GM18867 (cell line): Measurements from ENCODE around the gene IGF2.

Experiments used
- ATAC-seq: cut with Tn5 transposase; IDR thresholded peaks from one replicate; pipeline ENCODE4 v1.9.1; 2021; ENCODE audit warnings: mild to moderate bottlenecking, moderate library complexity; ENCODE audit not compliant: unreplicated experiment

The IGF2 gene

DNA sequence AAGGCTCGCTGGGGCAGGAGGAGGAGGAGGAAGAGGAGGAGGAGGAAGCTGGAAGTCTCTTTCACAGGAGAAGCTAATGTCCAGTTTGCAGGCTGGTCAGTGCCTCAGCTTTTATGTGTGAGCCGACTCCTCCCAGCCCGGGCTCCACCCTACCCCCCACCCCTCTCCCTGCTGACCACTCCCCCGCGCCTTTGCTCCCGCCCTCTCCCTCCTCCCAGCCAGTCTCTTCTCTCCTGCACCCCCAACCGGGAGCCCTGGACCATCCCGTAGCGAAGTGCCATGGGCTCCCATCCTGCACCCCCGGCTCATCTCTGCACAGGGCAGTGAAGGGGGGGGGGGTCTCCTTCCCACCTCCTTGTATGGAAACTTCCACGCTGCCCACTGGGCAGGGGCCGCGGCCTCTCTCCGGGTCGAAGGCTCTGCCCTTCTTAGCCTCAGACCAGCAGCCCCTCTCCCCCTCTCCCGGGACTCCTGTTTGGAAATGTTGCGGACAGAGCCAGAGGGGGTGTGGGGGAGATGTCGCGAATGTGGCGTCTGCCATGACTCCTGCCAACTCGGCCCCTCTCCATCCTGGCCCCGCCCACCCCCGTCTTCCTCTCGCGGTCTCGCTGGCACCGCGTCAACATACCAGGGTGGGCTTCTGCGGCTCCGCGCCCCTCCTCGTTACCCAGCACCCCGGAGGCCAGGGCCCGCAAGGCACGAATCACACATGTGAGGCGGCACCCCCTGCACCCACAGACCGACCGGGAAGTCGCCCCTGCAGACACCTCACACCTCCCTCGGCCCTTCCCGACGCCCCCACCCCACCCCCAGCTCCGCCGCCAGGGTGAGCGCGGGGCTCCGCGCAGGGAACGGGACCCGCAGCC, 1.8 kb downstream of the IGF2 start:
- ATAC-seq = no peak

DNA sequence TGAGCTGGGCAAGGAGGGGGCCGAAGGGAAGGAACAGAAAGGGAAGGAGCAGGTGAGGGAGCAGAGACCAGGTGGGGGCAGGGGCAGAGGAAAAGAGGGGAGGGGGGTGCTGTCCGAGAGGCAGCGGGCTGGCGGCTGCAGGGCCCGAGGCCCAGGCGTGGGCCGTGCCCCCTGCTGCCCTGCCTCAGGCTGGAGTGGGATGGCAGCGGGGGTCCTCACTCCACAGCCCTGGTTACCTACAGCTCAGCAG, 2.3 kb downstream of the IGF2 start:
- ATAC-seq = no peak

DNA sequence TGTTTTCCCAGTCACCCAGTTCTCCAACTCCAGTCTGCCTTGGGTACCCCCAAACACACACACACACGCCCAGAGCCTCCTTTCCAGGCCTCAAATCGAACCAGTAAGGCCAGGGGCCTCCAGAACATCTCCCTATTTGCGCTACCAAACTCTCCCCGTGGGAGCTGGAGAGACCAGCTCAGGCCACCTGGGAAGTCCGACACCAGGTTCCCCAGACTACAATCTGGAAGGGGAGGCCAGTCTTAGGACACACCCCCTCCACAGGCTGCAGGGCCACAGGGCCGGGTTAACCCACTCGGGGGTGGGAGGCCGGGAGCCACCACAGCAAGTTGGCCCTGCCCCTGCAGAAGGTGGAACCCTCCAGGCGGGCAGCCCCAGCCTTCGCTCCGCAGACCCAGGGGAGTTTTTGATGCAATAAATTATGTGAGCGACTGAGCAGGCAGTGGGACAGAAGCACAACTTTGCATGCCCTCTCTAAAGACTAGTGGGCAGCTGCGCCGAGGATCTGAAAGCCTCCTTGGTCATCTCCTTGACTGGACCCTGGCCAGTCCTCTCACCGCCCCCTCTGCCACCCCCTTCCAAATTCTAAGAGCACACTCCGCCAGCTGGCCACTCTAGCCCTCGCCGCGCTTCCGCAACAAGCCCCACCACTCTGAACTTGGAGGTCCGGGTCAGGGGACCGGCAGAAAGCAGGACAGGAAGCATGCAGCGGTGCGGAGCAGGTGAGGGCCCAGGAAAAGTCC, 2.8 kb downstream of the IGF2 start:
- ATAC-seq = no peak

DNA sequence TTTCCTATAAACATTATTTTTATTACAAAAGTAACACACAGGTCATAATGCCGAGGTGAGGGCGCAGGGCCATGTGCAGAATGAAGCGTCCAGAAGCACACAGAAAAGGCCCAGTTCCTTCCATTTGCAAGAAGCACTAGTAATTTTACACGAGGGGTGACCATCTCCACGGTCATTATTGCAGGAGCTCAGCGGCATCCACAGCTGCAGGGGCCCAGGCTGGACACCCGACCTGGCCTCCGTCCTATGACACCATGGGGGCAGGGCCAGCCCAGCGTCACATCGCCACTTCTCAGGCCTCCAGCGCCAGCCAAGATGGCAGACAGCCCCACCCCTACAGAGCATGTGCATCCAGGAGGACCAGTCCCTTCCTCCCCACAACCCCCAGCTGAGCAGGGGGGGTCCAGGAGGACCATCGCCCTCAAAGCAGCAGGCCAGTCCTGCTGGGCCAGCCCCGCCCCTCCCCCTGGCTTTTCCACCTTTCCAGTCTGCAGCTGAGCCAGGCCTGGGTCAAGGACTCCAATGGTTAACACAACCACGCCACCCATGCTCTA, 3.5 kb downstream of the IGF2 start:
- ATAC-seq = no peak

DNA sequence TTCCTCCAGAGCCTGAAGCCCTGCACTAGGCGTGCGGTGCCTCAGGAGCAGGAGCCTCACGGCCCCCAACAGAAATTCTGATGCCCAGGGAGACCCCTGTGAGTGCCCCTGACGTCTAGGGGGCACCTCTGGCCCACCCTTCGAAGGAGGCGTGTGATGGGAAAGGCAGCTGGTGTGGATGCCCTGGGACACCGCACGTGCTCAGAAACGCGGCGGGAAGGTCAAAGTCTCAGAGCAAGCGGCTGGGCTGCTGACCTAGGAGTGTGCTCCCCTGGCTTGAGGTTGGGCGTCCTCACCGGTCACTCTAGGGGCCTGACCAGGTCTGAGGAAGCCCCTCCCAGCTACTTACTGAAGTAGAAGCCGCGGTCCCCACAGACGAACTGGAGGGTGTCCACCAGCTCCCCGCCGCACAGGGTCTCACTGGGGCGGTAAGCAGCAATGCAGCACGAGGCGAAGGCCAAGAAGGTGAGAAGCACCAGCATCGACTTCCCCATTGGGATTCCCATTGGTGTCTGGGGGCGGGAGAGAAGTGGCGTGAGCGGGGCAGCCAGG, 4.1 kb downstream of the IGF2 start:
- no peak for ATAC-seq

DNA sequence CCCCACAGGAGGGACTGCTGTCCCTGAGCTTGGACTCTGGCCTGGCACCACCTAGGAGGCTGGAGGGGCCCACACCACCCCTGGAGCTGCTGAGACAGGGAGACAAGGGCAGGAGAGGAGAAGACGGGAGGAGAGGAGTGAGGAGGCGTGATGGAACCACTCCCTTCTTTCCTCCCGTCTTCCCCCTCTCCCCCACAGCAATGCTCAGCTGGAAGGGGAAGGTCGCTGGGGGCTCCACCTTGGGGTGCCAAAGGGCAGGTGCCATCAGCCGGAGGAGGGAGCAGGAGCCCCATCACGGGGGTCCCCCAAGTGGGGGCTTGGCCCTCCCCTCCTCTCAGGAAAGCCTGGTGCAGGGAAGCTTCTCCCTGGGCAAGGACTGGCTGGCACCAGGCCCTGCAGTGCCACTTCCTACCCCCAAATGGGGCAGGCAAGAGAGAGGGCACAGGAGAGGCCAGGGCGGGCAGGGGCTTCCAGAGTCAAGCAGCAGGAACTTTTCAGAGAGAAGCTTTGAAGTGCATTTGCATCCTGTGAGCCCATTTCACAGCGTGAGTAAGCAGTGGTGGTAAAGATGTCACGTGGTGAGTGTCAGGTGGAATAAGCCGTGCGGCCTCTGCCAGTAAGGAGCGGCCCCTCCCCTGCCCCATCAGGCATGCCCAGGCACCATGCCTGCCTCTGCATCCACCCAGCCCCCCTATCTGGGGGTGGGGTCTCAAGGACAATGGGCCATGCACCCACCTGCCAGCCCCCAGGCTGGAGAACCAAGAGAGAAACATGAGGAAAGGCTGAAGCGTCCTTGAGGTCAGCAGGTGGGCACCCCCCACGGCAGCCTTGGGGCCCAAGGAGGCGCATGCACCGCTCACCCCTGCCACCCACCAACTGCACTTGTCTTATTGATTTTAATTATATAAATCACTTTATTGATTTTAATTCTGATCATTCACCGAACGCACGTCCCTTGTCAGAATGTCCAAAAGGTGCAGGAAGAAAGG, 4.9 kb downstream of the IGF2 start:
- ATAC-seq = no peak

DNA sequence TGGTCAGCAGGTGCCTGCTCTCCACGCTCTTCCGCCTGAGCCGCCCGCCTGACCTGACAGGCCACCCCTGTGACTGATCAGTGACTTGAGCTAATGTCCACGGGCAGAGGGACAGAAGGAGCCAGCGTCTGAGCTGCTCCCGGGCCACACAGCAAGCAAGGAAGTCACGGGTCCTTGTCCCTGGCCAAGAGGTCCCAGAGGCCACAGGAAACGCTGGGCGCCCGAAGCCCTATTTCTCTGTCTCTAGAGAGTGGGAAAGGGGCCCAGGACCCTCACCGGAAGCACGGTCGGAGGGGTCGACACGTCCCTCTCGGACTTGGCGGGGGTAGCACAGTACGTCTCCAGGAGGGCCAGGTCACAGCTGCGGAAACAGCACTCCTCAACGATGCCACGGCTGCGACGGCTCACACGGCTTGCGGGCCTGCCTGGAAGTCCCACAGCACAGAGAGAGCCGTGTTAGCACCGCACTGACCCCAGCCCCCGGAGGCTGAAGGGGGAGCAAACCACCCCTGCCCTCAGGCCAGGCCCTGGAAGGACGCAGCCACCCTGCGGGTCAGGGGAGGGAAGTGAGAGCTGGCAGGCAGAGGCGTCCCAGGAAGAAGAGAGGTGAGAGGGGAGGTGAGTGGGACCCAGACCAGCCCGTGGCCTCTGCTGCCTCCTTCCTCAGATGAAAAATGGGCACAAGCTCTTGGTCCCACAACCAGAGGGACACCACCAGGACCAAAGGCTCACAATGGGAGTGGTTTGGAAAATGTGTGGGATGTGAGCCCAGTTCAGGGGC, 5.8 kb downstream of the IGF2 start:
- no peak for ATAC-seq

DNA sequence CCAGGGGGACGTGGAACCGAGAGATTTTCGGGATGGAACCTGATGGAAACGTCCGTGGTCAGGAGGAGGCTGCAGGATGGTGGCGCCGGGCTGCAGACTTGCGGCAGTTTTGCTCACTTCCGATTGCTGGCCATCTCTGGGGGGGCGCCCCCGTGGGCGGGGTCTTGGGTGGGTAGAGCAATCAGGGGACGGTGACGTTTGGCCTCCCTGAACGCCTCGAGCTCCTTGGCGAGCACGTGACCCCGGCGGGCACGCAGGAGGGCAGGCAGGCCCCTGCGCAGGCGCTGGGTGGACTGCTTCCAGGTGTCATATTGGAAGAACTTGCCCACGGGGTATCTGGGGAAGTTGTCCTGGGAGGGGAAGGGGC, 6.3 kb downstream of the IGF2 start:
- no peak for ATAC-seq

DNA sequence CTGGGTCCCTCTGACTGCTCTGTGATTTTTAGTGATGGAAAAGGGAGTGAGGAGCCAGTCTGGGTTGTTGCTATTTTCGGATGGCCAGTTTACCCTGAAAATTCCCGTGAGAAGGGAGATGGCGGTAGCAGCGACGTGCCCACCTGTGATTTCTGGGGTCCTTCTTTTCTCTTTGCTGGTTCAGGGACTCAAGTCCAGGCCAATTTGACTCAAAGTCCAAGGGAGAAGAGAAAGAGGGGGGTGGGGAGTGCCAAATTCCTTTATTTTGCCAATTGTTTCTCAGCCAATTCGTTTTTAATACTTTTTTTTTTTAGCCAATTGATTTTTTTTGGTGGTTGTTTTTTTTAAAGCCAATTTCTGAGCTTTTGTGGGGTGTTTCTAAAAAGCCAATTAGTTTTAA, 6.9 kb downstream of the IGF2 start:
- ATAC-seq = no peak

DNA sequence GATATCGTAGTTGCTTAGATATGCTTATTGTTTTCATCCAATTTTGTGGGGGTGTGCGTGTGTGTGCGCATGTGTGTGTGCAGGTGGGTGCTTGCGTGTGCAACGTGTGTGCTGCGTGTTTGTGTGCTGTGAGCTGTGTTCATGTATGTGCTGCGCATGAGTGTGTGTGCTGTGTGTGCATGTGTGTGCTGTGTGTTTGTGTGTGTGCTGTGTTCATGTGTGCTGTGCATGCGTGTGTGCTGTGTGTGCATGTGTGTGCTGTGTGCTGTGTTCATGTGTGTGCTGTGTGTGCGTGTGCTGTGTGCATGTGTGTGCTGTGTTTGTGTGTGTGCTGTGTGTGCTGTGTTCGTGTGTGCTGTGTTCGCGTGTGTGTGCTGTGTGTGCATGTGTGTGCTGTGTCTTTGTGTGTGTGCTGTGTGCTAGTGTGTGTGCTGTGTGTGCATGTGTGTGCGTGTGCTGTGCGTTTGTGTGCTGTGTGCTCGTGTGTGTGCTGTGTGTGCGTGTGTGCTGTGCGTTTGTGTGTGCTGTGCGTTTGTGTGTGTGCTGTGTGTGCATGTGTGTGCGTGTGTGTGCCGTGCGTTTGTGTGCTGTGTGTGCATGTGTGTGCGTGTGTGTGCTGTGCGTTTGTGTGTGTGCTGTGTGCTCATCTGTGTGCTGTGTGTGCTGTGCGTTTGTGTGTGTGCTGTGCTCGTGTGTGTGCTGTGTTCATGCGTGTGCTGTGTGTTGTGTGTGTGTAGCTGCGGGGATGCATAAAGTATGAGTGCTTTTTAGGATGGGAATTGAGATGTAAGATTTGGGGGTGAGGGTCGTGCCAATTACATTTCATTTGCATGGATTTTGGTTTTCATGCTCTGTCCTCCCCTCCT, 7.6 kb downstream of the IGF2 start:
- ATAC-seq = no peak

DNA sequence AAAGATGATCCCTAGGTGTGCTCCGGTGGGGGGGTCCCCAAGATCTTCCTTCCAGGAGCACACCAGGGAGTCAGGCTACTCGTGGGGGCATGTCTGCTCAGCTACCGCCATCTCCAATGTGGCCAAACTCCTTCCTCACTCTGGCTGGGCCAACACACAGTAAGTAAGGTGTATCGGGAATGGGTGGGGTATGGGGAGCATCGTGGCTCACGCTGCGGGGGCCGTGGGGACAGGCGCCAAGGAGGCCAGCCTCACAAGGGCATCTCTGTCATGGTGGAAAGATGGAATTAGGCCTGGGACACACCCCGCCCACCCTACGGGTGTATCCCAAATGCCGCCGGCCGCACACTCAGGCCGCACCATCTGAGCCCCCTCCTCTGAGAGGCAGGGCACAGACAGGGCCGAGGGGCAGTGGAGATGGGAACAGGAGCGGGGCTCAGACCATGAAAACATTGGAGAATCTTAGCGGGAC, 8.3 kb downstream of the IGF2 start:
- ATAC-seq = no peak

DNA sequence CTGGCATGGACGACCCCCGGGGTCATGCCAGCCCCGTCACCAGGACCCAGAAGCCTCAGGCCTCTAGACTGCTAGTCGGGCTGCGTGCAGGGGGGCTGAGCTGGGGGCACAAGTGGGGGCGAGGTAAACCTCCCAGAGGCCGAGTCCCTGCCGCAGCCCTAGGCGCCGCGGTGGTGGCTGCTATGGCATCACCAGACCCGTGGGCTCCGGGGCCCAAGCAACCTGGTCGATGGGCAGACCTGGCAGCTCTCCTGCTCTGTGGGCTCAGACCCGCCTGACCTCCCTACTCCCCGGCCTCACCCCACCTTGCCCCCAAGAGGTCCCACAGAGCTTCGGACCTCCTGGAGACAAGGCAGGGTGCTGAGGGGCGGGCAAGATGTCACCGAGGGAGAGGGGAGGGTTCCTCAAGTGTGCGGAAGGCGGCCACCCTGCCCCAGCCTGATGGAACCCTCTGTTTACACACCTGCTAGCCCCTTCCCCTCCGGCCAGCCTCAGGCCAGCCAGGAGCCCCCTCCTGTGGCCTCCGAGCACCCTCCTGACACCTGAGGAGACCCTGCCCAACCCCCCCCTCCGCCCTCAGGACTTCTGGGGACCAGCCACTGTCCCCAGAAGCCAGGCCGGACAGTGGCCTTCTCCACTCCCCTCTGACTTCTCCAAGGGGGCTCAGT, 9.4 kb downstream of the IGF2 start:
- no peak for ATAC-seq

DNA sequence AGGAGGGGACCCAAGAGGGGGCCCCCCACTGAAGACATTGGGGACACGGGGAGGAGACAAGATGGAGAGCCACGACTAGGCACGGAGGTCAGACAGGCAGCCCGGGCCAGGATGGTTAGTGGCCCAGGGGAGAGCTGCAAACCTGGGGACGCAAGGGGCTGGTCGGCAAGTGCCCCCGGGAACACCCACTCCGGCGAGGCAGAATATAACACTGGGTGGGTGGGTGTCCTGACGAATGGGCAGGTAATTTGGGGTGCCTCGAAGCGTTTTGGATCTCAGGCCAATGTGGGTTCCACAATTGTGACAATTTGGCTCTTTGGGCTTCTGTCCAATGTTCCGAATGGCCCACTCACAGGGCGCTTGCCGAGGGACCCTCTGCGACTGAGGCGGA, 9.9 kb downstream of the IGF2 start:
- no peak for ATAC-seq

DNA sequence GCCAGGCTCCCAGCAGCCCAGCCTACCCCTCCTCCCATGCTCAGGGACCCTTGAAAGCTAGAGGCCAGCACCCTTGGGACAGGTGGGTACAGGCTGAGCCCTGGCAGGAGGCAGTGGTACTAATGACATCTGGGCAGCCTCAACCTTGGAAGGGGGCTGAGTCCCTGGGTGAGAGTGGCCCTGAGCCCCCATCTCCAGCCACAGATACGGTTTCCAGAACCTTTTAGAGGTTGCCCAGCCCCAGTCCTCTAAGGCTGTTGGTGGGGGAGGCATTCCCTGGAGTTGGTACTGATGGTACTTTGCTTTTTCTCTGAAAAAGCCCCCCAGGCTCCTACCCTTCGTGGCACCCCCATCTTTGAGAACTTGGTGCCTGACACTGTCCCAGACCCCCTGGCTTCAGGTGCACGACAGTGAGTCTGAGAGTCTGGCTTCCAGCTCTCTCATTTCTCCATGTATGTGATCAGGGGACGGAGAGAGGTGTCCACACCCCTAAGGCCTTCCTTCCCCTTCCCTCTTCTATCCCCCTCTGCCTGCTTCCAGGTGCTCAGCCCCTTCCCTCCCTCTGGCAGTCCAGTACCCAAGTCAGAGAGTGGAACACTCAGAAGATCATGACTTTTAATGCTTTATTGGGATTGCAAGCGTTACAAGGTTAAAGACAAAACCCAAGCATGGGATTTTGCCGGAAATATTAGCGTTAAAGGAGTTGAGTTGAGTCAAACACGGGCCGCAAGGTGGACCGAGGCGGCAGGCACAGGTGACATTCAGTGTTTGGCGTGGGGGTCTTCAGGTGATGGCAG, 10.5 kb downstream of the IGF2 start:
- ATAC-seq = no peak

DNA sequence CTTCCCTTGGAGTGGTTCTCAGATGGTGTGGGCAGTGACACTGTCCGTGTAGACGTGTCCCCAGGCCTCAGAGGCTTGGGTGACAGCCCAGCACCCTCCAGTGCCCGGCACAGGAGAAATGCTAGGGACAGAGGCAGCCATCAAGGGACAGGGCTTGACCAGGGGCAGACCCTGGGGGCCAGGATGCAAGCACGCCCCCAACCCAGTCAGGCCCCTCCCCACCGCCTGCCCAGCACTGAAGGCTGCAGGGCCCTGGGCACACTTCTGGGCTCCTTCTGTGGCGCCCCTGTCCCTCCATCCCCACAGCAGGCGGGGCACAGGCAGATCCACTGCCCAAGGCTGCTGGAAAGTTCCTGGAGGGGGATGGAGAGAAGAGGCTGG, 11.1 kb downstream of the IGF2 start:
- no peak for ATAC-seq

DNA sequence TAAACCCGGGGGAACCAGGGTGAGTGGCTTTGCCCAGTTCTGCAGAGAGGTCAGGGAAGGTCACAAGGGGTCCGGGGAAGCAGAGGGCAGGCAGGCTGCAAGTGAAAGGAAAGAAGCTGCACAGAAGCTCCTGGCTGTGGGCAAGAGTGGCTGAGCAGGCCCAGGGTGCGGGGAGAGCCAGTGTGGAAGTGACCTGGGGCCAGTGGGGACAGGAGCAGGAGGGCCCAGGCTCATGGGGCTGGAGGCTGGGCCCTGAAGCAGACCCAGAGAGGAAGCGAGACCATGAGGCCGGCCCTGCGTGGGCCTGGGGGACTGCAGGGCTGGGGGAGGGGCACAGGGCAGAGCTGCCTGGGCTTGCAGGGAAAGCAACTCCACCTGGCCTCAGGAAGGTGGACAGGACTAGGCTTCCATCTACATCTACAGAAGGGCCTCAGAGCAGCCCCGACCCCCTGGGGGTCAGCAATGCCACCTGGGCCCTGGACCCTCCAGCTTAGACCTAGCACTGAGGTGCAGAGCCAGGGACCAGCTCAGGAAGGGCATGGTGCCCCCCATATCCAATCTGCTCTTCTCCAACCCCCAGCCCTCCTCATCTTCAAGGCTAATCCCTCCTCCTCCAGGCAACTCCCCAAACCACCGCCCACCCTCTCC, 11.6 kb downstream of the IGF2 start:
- no peak for ATAC-seq

DNA sequence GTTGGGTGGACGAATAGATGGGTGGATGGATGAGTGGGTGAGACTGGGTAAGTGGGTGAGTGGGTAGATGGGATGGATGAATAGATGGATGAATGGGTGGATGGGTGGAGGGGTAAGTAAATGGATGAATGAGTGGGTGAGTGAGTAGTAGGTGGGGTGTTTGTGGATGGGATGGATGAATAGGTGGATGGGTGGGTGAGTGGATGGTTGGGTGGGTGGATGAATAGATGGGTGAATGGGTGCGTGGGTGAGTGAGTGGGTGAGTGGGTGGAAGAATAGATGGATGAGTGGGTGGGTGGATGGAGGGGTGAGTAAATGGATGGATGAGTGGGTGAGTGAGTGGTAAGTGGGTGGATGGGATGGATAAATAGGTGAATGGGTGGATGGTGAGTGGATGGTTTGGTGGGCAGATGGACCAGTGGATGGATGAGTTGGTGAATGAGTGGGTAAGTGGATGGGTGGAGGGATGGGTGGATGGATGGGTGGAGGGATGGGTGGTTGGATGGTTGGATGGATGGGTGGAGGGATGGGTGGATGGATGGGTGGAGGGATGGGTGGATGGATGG, 12.6 kb downstream of the IGF2 start:
- ATAC-seq = no peak
